VCaP (cell line): ENCODE data around the gene CDC27.

ENCODE experiments used
- H3K27ac ChIP-seq: fragments of 450-650 bp; 2 replicates; pipeline ENCODE4 v1.5.1; 2017
- TF ChIP-seq, protein P1 (sequence below): fragments of 450-650 bp; conservative IDR thresholded peaks from 2 replicates; pipeline ENCODE4 v1.5.1; 2017; ENCODE audit warnings: mild to moderate bottlenecking, moderate library complexity

CDC27 gene

GRCh38 chr17:47199627-47200324, 10.7 kb upstream of the CDC27 start:
- H3K27ac ChIP-seq, result no peak overlapping the region
- TF ChIP-seq, protein P1, sequence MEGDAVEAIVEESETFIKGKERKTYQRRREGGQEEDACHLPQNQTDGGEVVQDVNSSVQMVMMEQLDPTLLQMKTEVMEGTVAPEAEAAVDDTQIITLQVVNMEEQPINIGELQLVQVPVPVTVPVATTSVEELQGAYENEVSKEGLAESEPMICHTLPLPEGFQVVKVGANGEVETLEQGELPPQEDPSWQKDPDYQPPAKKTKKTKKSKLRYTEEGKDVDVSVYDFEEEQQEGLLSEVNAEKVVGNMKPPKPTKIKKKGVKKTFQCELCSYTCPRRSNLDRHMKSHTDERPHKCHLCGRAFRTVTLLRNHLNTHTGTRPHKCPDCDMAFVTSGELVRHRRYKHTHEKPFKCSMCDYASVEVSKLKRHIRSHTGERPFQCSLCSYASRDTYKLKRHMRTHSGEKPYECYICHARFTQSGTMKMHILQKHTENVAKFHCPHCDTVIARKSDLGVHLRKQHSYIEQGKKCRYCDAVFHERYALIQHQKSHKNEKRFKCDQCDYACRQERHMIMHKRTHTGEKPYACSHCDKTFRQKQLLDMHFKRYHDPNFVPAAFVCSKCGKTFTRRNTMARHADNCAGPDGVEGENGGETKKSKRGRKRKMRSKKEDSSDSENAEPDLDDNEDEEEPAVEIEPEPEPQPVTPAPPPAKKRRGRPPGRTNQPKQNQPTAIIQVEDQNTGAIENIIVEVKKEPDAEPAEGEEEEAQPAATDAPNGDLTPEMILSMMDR, result no peak

GRCh38 chr17:47197821-47198220, 8.7 kb upstream of the CDC27 start:
- TF ChIP-seq, protein P1, result no peak
- H3K27ac ChIP-seq, result no peak overlapping the region

GRCh38 chr17:47193931-47194511, 4.9 kb upstream of the CDC27 start:
- no peak overlapping the region for H3K27ac ChIP-seq
- TF ChIP-seq, protein P1, result no peak

DNA sequence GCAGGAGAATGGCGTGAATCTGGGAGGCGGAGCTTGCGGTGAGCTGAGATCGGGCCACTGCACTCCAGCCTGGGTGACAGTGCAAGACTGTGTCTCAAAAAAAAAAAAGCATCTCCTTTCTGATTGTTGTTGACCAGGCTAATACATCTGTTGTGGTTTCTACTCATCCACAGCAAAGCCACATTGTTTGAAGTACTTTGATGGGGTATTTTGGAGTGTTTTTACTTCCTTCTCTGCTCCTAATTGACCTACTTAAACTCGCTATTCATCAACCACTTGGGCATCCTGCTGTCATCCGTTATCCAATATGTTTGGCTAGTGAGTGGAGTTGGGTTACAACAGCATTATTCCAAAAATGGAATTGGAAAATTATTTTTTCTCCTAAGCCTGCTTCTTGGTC, 3.5 kb upstream of the CDC27 start:
- no peak overlapping the region for H3K27ac ChIP-seq
- TF ChIP-seq, protein P1, result no peak

DNA sequence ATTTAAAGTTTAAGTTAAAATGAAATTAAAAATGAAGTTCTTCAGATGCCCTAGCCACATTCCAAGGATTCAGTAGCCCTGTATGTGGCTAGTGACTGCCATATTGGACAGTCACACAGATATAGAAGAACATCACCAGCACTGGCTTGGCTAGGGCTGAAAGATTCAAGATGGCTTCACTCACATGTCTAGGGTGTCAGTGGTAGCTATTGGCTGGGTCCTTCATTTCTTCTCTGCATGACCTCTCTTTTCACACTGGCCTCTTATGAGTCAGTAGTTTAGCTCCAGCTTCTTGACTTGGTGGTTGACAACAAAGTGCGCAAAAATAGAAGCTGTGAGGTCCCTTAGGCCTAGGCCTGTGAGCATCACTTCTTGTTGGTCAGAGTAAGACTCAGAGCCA, 1.7 kb upstream of the CDC27 start:
- TF ChIP-seq, protein P1, result no peak
- H3K27ac ChIP-seq, result no peak overlapping the region

DNA sequence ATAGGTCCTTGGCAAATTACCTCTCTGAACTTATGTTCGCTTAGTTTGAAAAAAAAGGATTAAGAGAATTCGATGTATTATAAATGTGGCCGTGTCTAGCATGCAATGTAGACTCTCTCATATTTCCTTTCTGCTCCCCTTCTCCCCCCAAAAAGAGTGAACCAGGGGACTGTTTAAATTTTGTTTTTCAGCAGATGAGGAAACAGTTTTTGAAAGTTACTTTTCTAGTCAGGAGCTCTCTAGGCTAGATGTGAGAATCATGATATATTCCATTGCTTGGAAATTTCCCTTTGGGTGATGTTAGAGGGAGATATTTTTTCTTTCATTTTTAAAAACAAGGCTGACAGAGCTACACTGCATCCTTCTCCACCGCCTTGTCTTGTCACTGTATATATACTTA, 1.1 kb upstream of the CDC27 start:
- peak overlapping the region; percentile 94; the same call in 1 of the 2 replicates for H3K27ac ChIP-seq
- TF ChIP-seq, protein P1, result no peak

GRCh38 chr17:47189732-47190237, 690 bp upstream of the CDC27 start:
- peak overlapping the region; percentile 94 for H3K27ac ChIP-seq
- TF ChIP-seq, protein P1, result no peak
